Right atrium auricular region (tissue), 2 donors: ENCODE data around the gene CHKB. TPM values are rescaled to one million over a fixed set of nuclear protein-coding genes. Genes with fewer than 3 reads are reported as not detected.

Source experiments
- DNase-seq: peaks from one replicate; pipeline ENCODE4 v3.0.0-alpha.2; 2019; ENCODE audit warnings: low spot score
- H3K27ac ChIP-seq, 2 donors: fragments of 200-600 bp; sonication (generic); 1 replicate in 1 of 2; 2 replicates in 1 of 2; pipeline ENCODE4 v1.5.1; 2016 to 2019
- H3K27me3 ChIP-seq, 2 donors: fragments of 200-600 bp; sonication (generic); one replicate each; pipeline versions ENCODE4 v1.5.1 to v1.6.0; 2017 to 2019
- H3K36me3 ChIP-seq: fragments of 200-600 bp; sonication (generic); one replicate; pipeline ENCODE4 v1.5.1; 2016
- H3K4me1 ChIP-seq, 2 donors: fragments of 200-600 bp; sonication (generic); one replicate each; pipeline versions ENCODE4 v1.5.1 to v1.6.0; 2017 to 2019
- H3K4me3 ChIP-seq, 2 donors: fragments of 200-600 bp; sonication (generic); 1 replicate in 1 of 2; 2 replicates in 1 of 2; pipeline ENCODE4 v1.5.1; 2017 to 2019; ENCODE audit warnings: mild to moderate bottlenecking in 1 of 2, moderate library complexity in 1 of 2
- H3K9me3 ChIP-seq, 2 donors: fragments of 200-600 bp; sonication (generic); one replicate each; pipeline ENCODE4 v1.5.1; 2019
- CTCF ChIP-seq, 2 donors: fragments of 200-600 bp; sonication (generic); IDR thresholded peaks; one replicate each; pipeline ENCODE4 v1.5.1; 2019; ENCODE audit warnings: antibody characterized with exemption in 2 of 2
- total RNA-seq, 2 donors: library from RNA; depleted of rRNA; stranded (reverse); fragments of >200 nt; gene quantifications; one replicate each; pipeline ENCODE4 v1.1.0, GENCODE V29; 2016

Gene CHKB
- total RNA-seq, 2 donors from 2014 or later = 25.1 to 29.5 TPM

DNA sequence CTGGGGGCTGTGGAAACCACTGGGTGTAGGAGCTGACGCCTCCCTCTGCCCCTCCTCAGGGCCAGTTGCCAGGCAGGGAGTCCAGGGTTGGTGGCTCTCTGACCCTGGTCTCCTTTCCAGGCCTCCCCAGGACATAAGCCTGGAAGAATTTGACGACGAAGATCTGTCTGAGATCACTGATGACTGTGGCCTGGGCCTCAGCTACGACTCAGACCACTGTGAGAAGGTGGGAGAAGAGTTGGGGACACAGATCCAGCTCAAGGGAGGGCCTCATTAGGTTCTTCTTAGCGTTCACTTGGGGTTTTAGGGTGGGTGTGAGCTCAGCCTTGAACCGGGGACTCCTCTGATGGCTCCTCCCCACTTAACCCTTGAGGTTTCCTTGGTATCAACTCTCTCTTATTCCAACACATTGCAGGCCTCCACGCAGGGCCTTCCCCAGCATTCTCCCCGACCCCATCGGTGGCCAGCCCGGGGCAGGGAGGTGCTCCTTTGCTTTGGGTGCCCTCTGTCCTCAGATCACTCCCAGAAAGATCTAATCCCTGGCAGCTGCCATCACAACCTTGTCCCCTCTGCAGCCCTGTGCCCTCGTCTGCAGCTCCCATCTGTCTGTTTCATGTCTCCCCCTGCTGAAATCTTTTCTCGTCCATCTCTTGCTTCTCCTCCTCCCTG, 19.2 kb upstream of the CHKB start:
- no peak overlapping the region for H3K4me3 ChIP-seq
- TF ChIP-seq CTCF (IDR thresholded peaks at IDR 0.05) = no peak

GRCh38 chr22:50600967-50601668, 18.5 kb upstream of the CHKB start:
- peaks cover 0 to 17% of the 10 kb centered on the region in 2 donors for H3K4me1 ChIP-seq
- no peak overlapping the region for H3K27ac ChIP-seq
- DNase-seq = no peak
- H3K36me3 ChIP-seq = no peaks in the 10 kb centered on the region
- no peaks in the 10 kb centered on the region for H3K9me3 ChIP-seq
- peaks cover 4 to 8% of the 10 kb centered on the region in 2 donors for H3K27me3 ChIP-seq
- no peak for TF ChIP-seq CTCF (IDR thresholded peaks at IDR 0.05)
- peak overlapping the region in 1 of 2 donors; percentile 58 for H3K4me3 ChIP-seq

More for the DNA sequence above, 19.2 kb upstream of the CHKB start:
- Histone ChIP-seq H3K36me3 (no peaks in the 10 kb centered on the region), H3K27me3 (peaks cover 4 to 8% of the 10 kb centered on the region in 2 donors), H3K9me3 (no peaks in the 10 kb centered on the region), H3K27ac (no peak overlapping the region), H3K4me1 (peaks cover 0 to 17% of the 10 kb centered on the region in 2 donors)
- no peak for DNase-seq

GRCh38 chr22:50600538-50600937, 17.9 kb upstream of the CHKB start, which contains the start of gene MAPK8IP2:
MAPK8IP2 (plus strand) TSS chr22:50600793; CDS start chr22:50600819, 26 bp downstream.
- no peak for DNase-seq
- TF ChIP-seq CTCF (IDR thresholded peaks at IDR 0.05) = no peak

DNA sequence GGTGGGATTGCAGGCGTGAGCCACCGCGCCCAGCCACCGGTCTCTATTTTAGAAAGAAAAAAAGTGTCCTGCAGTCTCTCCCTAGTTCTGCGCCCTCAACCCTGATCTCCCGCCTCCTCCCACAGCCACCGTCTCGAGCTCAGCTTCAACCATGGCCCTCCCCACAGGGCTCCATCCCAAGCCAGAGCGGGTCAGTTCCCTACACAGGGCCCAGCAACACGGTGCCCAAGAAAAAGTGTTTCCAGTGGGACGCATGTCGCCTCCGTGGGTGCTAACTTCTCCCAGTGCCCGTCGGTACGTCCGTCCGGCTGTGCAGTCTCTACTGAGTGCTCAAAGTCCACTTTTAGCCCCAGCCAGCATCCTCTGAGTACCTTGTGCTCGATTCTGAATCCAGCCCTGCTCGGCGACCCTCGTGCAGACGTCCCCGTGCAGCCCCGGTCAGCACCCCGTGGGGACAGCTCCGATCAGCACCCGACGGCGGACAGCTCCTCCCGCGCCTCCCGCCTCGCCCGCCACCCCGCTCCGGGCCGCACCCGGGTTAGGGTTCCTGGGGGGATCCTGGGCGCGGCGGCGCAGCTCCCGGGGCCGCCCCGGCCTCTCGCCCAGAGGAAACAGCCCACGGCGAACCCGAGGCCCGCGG, 17.3 kb upstream of the CHKB start:
- peaks cover 4 to 8% of the 10 kb centered on the region in 2 donors for H3K27me3 ChIP-seq

More at GRCh38 chr22:50600538-50600937, 17.9 kb upstream of the CHKB start, which contains the start of gene MAPK8IP2:
- H3K9me3 ChIP-seq = no peaks in the 10 kb centered on the region
- H3K4me1 ChIP-seq = peaks cover 0 to 17% of the 10 kb centered on the region in 2 donors
- H3K27me3 ChIP-seq = peaks cover 4 to 8% of the 10 kb centered on the region in 2 donors
- H3K4me3 ChIP-seq = peak within 1 kb of the TSS; percentile 19 to 58
- no peaks in the 10 kb centered on the region for H3K36me3 ChIP-seq
- no peak within 1 kb of the TSS for H3K27ac ChIP-seq

GRCh38 chr22:50597097-50597496, 14.4 kb upstream of the CHKB start:
- no peaks in the 10 kb centered on the region for H3K36me3 ChIP-seq
- no peaks in the 10 kb centered on the region for H3K27me3 ChIP-seq
- DNase-seq = no peak
- H3K4me3 ChIP-seq = no peak overlapping the region
- H3K9me3 ChIP-seq = no peaks in the 10 kb centered on the region
- TF ChIP-seq CTCF (IDR thresholded peaks at IDR 0.05) = no peak
- no peak overlapping the region for H3K27ac ChIP-seq
- H3K4me1 ChIP-seq = peaks cover 0 to 11% of the 10 kb centered on the region in 2 donors

More for the DNA sequence above, 17.3 kb upstream of the CHKB start:
- H3K4me1 ChIP-seq = peaks cover 0 to 17% of the 10 kb centered on the region in 2 donors
- H3K27ac ChIP-seq = no peak overlapping the region
- H3K9me3 ChIP-seq = no peaks in the 10 kb centered on the region
- DNase-seq = no peak
- TF ChIP-seq CTCF (IDR thresholded peaks at IDR 0.05) = no peak
- H3K4me3 ChIP-seq = peak overlapping the region; percentile 19 to 58
- no peaks in the 10 kb centered on the region for H3K36me3 ChIP-seq
